DMS79 (cell line): ENCODE data around the gene GZMM.
"Not testable (repeated sequence)": the region's sequence is repeated elsewhere in the genome, so short reads cannot be mapped to it uniquely, and the experiment has no call there.

Experiments used
- DNase-seq: peaks from one replicate; lab custom pipeline; 2025; lab: John Stamatoyannopoulos, UW

Gene GZMM

GRCh38 chr19:583198-583967 is 39.5 kb downstream of the GZMM start:
- DNase-seq = no peak

- no peak for DNase-seq
Measured at GRCh38 chr19:583968-584239, 40.1 kb downstream of the GZMM start.

GRCh38 chr19:584240-585001 is 40.6 kb downstream of the GZMM start:
- no peak for DNase-seq

GRCh38 chr19:585146-585545 is 41.3 kb downstream of the GZMM start:
- DNase-seq = not testable (repeated sequence)

- DNase-seq = no peak
Measured at GRCh38 chr19:585551-586110, 41.8 kb downstream of the GZMM start.

GRCh38 chr19:588093-588740 is 44.4 kb downstream of the GZMM start:
- DNase-seq = peak; percentile 90

GRCh38 chr19:588741-589692 is 45.2 kb downstream of the GZMM start:
- DNase-seq = no peak

- no peak for DNase-seq
Measured at GRCh38 chr19:589693-590395, 46.0 kb downstream of the GZMM start, which contains the start of gene HCN2. Gene HCN2, plus strand, starts transcription at chr19:589881. Its CDS starts 65 bp downstream, at chr19:589946.

- DNase-seq = no peak
Measured at GRCh38 chr19:590396-590745, 46.5 kb downstream of the GZMM start.

GRCh38 chr19:590750-591098 is 46.9 kb downstream of the GZMM start:
- no peak for DNase-seq

GRCh38 chr19:591099-591958 is 47.5 kb downstream of the GZMM start:
- no peak for DNase-seq

GRCh38 chr19:592101-592500 is 48.2 kb downstream of the GZMM start:
- DNase-seq = no peak

GRCh38 chr19:593055-593454 is 49.2 kb downstream of the GZMM start:
- DNase-seq = no peak

- no peak for DNase-seq
Measured at GRCh38 chr19:593505-593904, 49.7 kb downstream of the GZMM start.

GRCh38 chr19:594265-594870 is 50.5 kb downstream of the GZMM start:
- no peak for DNase-seq

- no peak for DNase-seq
Measured at GRCh38 chr19:595326-596262, 51.7 kb downstream of the GZMM start.

- no peak for DNase-seq
Measured at GRCh38 chr19:596263-596655, 52.4 kb downstream of the GZMM start.

GRCh38 chr19:597406-598315 is 53.8 kb downstream of the GZMM start:
- no peak for DNase-seq
